GM19099 (cell line): ENCODE measurements around the gene PIP4K2A.

ENCODE experiments used
- POLR2A ChIP-seq: IDR thresholded peaks from 3 replicates; pipeline ENCODE4 v1.6.1; 2011; ENCODE audit warnings: low read depth; ENCODE audit not compliant: insufficient read length; ENCODE audit errors: extremely low read depth

The PIP4K2A gene

GRCh38 chr10:22666287-22667092, 47.9 kb downstream of the PIP4K2A start:
- no peak for TF ChIP-seq POLR2A

- no peak for TF ChIP-seq POLR2A
Observed at GRCh38 chr10:22665329-22665728, 49.0 kb downstream of the PIP4K2A start.

- TF ChIP-seq POLR2A, result no peak
Observed at GRCh38 chr10:22662733-22663330, 51.5 kb downstream of the PIP4K2A start.

- no peak for TF ChIP-seq POLR2A
Observed at GRCh38 chr10:22659866-22660265, 54.5 kb downstream of the PIP4K2A start.

GRCh38 chr10:22658745-22659410, 55.5 kb downstream of the PIP4K2A start:
- TF ChIP-seq POLR2A, result no peak

- no peak for TF ChIP-seq POLR2A
Observed at GRCh38 chr10:22657566-22658225, 56.7 kb downstream of the PIP4K2A start.

- no peak for TF ChIP-seq POLR2A
Observed at GRCh38 chr10:22657024-22657423, 57.4 kb downstream of the PIP4K2A start.

- no peak for TF ChIP-seq POLR2A
Observed at GRCh38 chr10:22656036-22656435, 58.3 kb downstream of the PIP4K2A start.

GRCh38 chr10:22655312-22655981, 58.9 kb downstream of the PIP4K2A start:
- no peak for TF ChIP-seq POLR2A

- no peak for TF ChIP-seq POLR2A
Observed at GRCh38 chr10:22652988-22653481, 61.3 kb downstream of the PIP4K2A start.

GRCh38 chr10:22651276-22651980, 63.0 kb downstream of the PIP4K2A start:
- TF ChIP-seq POLR2A, result no peak

GRCh38 chr10:22649994-22650393, 64.4 kb downstream of the PIP4K2A start:
- no peak for TF ChIP-seq POLR2A

GRCh38 chr10:22649390-22649841, 65.0 kb downstream of the PIP4K2A start:
- TF ChIP-seq POLR2A, result peak; percentile 24

- no peak for TF ChIP-seq POLR2A
Observed at GRCh38 chr10:22648547-22648961, 65.8 kb downstream of the PIP4K2A start.
